ENCODE data around the gene CATSPERD. TPM values are rescaled to one million over a fixed set of nuclear protein-coding genes. Genes with fewer than 3 reads are reported as not detected.

Gene CATSPERD
- total RNA-seq, 4 donors from 2014 or later = 0.27 to 0.47 TPM; not detected in 2

GRCh38 chr19:5822181-5822844, 101.9 kb downstream of the CATSPERD start:
- H3K27ac ChIP-seq = no peak overlapping the region
- H3K4me3 ChIP-seq = no peak overlapping the region
- H3K36me3 ChIP-seq = no peaks in the 10 kb centered on the region
- no peaks in the 10 kb centered on the region for H3K9me3 ChIP-seq
- ATAC-seq = no peak
- 17 to 31% methylated on average over 7 to 9 of the region's 30 CpGs for WGBS, 2 donors (ENCODE audit: low coverage in 1 of 2)
- H3K27me3 ChIP-seq = no peaks in the 10 kb centered on the region
- H3K4me1 ChIP-seq = peaks cover 0 to 33% (median 6%) of the 10 kb centered on the region in 3 donors
- TF ChIP-seq POLR2A (IDR thresholded peaks at IDR 0.05) (no peak), POLR2AphosphoS5 (IDR thresholded peaks at IDR 0.05) (no peak), EP300 (IDR thresholded peaks at IDR 0.05) (no peak), CTCF (IDR thresholded peaks at IDR 0.05) (no peak)

- Histone ChIP-seq H3K27ac (no peak overlapping the region), H3K4me1 (peaks cover 0 to 46% (median 11%) of the 10 kb centered on the region in 3 donors), H3K36me3 (no peaks in the 10 kb centered on the region), H3K27me3 (peaks cover 10% of the 10 kb centered on the region), H3K4me3 (no peak overlapping the region), H3K9me3 (no peaks in the 10 kb centered on the region)
- WGBS, 2 donors (ENCODE audit: low coverage in 1 of 2) = 70% methylated on average over 11 of the region's 30 CpGs; no CpG with 5 or more reads in 1 of the 2 donors
- no peak for ATAC-seq
- TF ChIP-seq POLR2AphosphoS5 (IDR thresholded peaks at IDR 0.05) (no peak), POLR2A (IDR thresholded peaks at IDR 0.05) (no peak), EP300 (IDR thresholded peaks at IDR 0.05) (no peak), CTCF (IDR thresholded peaks at IDR 0.05) (no peak)
Observed at GRCh38 chr19:5823579-5824281, 103.3 kb downstream of the CATSPERD start.

- whole genome bisulfite sequencing, 2 donors (ENCODE audit: low coverage in 1 of 2) = 84 to 98% methylated on average over 7 to 10 of the region's 10 CpGs
- ATAC-seq = no peak
- Histone ChIP-seq H3K27me3 (peaks cover 20% of the 10 kb centered on the region), H3K4me1 (peaks cover 0 to 56% (median 21%) of the 10 kb centered on the region in 3 donors), H3K4me3 (no peak overlapping the region), H3K36me3 (no peaks in the 10 kb centered on the region), H3K27ac (no peak overlapping the region), H3K9me3 (no peaks in the 10 kb centered on the region)
- no peak for TF ChIP-seq EP300 (IDR thresholded peaks at IDR 0.05)
Observed at GRCh38 chr19:5824751-5825150, 104.3 kb downstream of the CATSPERD start.

GRCh38 chr19:5825178-5825577, 104.7 kb downstream of the CATSPERD start:
- 100% methylated on average over 7 of the region's 21 CpGs; no CpG with 5 or more reads in 1 of the 2 donors for WGBS, 2 donors (ENCODE audit: low coverage in 1 of 2)
- Histone ChIP-seq H3K9me3 (no peaks in the 10 kb centered on the region), H3K27ac (no peak overlapping the region), H3K36me3 (no peaks in the 10 kb centered on the region), H3K27me3 (peaks cover 23% of the 10 kb centered on the region), H3K4me1 (peaks cover 0 to 59% (median 22%) of the 10 kb centered on the region in 3 donors), H3K4me3 (no peak overlapping the region)
- no peak for ATAC-seq
- no peak for TF ChIP-seq EP300 (IDR thresholded peaks at IDR 0.05)
- no peak for TF ChIP-seq POLR2AphosphoS5 (IDR thresholded peaks at IDR 0.05)
- TF ChIP-seq POLR2A (IDR thresholded peaks at IDR 0.05) = no peak
- no peak for TF ChIP-seq CTCF (IDR thresholded peaks at IDR 0.05)

GRCh38 chr19:5826531-5827341, 106.3 kb downstream of the CATSPERD start:
- Histone ChIP-seq H3K4me3 (no peak overlapping the region), H3K27ac (peak overlapping the region in 3 of 4 donors; percentile 94 to 98 (median 96)), H3K36me3 (no peaks in the 10 kb centered on the region), H3K4me1 (peaks cover 0 to 55% (median 21%) of the 10 kb centered on the region in 3 donors), H3K9me3 (no peaks in the 10 kb centered on the region), H3K27me3 (peaks cover 23% of the 10 kb centered on the region)
- TF ChIP-seq CTCF (IDR thresholded peaks at IDR 0.05) = peak in 3 of 4 experiments; percentile 37 to 52 (median 43)
- peak; percentile 26 for TF ChIP-seq POLR2AphosphoS5 (IDR thresholded peaks at IDR 0.05)
- no peak for TF ChIP-seq EP300 (IDR thresholded peaks at IDR 0.05)
- WGBS, 2 donors (ENCODE audit: low coverage in 1 of 2) = 17 to 40% methylated on average over 1 to 12 of the region's 24 CpGs
- no peak for ATAC-seq

Data from gastroesophageal sphincter (tissue), 4 donors.